ENCODE results near the gene LRP1B.

Gene LRP1B

GRCh38 chr2:140270224-140270623, 1860.6 kb downstream of the LRP1B start:
- Histone ChIP-seq H3K9me3 (ENCODE audit: insufficient read depth, low read depth, low read length) (no peaks in the 10 kb centered on the region), H3K4me1 (ENCODE audit: insufficient read depth, low read length) (no peaks in the 10 kb centered on the region), H3K36me3 (ENCODE audit: insufficient read depth, low read depth, low read length) (no peaks in the 10 kb centered on the region), H3K27ac (ENCODE audit: low read length) (no peak overlapping the region), H3K9ac (ENCODE audit: low read depth, low read length) (no peak overlapping the region), H3K4me3 (ENCODE audit: low read length) (no peak overlapping the region), H3K27me3 (ENCODE audit: insufficient read depth, low read length) (no peaks in the 10 kb centered on the region)

- H3K4me3 ChIP-seq (ENCODE audit: low read length) = no peak overlapping the region
- H3K27ac ChIP-seq (ENCODE audit: low read length) = no peak overlapping the region
- no peaks in the 10 kb centered on the region for H3K27me3 ChIP-seq (ENCODE audit: insufficient read depth, low read length)
- H3K9ac ChIP-seq (ENCODE audit: low read depth, low read length) = no peak overlapping the region
- no peaks in the 10 kb centered on the region for H3K4me1 ChIP-seq (ENCODE audit: insufficient read depth, low read length)
- no peaks in the 10 kb centered on the region for H3K36me3 ChIP-seq (ENCODE audit: insufficient read depth, low read depth, low read length)
- no peaks in the 10 kb centered on the region for H3K9me3 ChIP-seq (ENCODE audit: insufficient read depth, low read depth, low read length)
These were observed 1861.8 kb downstream of the LRP1B start for GRCh38 chr2:140269000-140269399.

GRCh38 chr2:140262908-140263307, 1867.9 kb downstream of the LRP1B start:
- Histone ChIP-seq H3K27me3 (ENCODE audit: insufficient read depth, low read length) (no peaks in the 10 kb centered on the region), H3K4me1 (ENCODE audit: insufficient read depth, low read length) (no peaks in the 10 kb centered on the region), H3K9ac (ENCODE audit: low read depth, low read length) (no peak overlapping the region), H3K4me3 (ENCODE audit: low read length) (no peak overlapping the region), H3K9me3 (ENCODE audit: insufficient read depth, low read depth, low read length) (no peaks in the 10 kb centered on the region), H3K36me3 (ENCODE audit: insufficient read depth, low read depth, low read length) (no peaks in the 10 kb centered on the region), H3K27ac (ENCODE audit: low read length) (no peak overlapping the region)

GRCh38 chr2:140257692-140258300, 1873.0 kb downstream of the LRP1B start:
- H3K27me3 ChIP-seq (ENCODE audit: insufficient read depth, low read length) = no peaks in the 10 kb centered on the region
- H3K9me3 ChIP-seq (ENCODE audit: insufficient read depth, low read depth, low read length) = no peaks in the 10 kb centered on the region
- no peak overlapping the region for H3K4me3 ChIP-seq (ENCODE audit: low read length)
- H3K27ac ChIP-seq (ENCODE audit: low read length) = no peak overlapping the region
- H3K9ac ChIP-seq (ENCODE audit: low read depth, low read length) = no peak overlapping the region
- no peaks in the 10 kb centered on the region for H3K4me1 ChIP-seq (ENCODE audit: insufficient read depth, low read length)
- no peaks in the 10 kb centered on the region for H3K36me3 ChIP-seq (ENCODE audit: insufficient read depth, low read depth, low read length)

- Histone ChIP-seq H3K27me3 (ENCODE audit: insufficient read depth, low read length) (no peaks in the 10 kb centered on the region), H3K4me3 (ENCODE audit: low read length) (no peak overlapping the region), H3K36me3 (ENCODE audit: insufficient read depth, low read depth, low read length) (no peaks in the 10 kb centered on the region), H3K27ac (ENCODE audit: low read length) (no peak overlapping the region), H3K9ac (ENCODE audit: low read depth, low read length) (no peak overlapping the region), H3K4me1 (ENCODE audit: insufficient read depth, low read length) (no peaks in the 10 kb centered on the region), H3K9me3 (ENCODE audit: insufficient read depth, low read depth, low read length) (no peaks in the 10 kb centered on the region)
These were observed 1874.7 kb downstream of the LRP1B start for GRCh38 chr2:140256080-140256479.

GRCh38 chr2:140249821-140250220, 1881.0 kb downstream of the LRP1B start:
- H3K27ac ChIP-seq (ENCODE audit: low read length) = no peak overlapping the region

GRCh38 chr2:140248623-140249022, 1882.2 kb downstream of the LRP1B start:
- H3K9me3 ChIP-seq (ENCODE audit: insufficient read depth, low read depth, low read length) = no peaks in the 10 kb centered on the region
- no peak overlapping the region for H3K9ac ChIP-seq (ENCODE audit: low read depth, low read length)
- no peak overlapping the region for H3K27ac ChIP-seq (ENCODE audit: low read length)
- H3K4me3 ChIP-seq (ENCODE audit: low read length) = no peak overlapping the region
- H3K4me1 ChIP-seq (ENCODE audit: insufficient read depth, low read length) = no peaks in the 10 kb centered on the region
- H3K36me3 ChIP-seq (ENCODE audit: insufficient read depth, low read depth, low read length) = no peaks in the 10 kb centered on the region
- H3K27me3 ChIP-seq (ENCODE audit: insufficient read depth, low read length) = no peaks in the 10 kb centered on the region

More at GRCh38 chr2:140249821-140250220, 1881.0 kb downstream of the LRP1B start:
- H3K9me3 ChIP-seq (ENCODE audit: insufficient read depth, low read depth, low read length) = no peaks in the 10 kb centered on the region
- no peaks in the 10 kb centered on the region for H3K27me3 ChIP-seq (ENCODE audit: insufficient read depth, low read length)
- H3K9ac ChIP-seq (ENCODE audit: low read depth, low read length) = no peak overlapping the region
- H3K36me3 ChIP-seq (ENCODE audit: insufficient read depth, low read depth, low read length) = no peaks in the 10 kb centered on the region
- no peak overlapping the region for H3K4me3 ChIP-seq (ENCODE audit: low read length)
- no peaks in the 10 kb centered on the region for H3K4me1 ChIP-seq (ENCODE audit: insufficient read depth, low read length)

- Histone ChIP-seq H3K9me3 (ENCODE audit: insufficient read depth, low read depth, low read length) (no peaks in the 10 kb centered on the region), H3K27me3 (ENCODE audit: insufficient read depth, low read length) (no peaks in the 10 kb centered on the region), H3K9ac (ENCODE audit: low read depth, low read length) (no peak overlapping the region), H3K4me3 (ENCODE audit: low read length) (no peak overlapping the region), H3K36me3 (ENCODE audit: insufficient read depth, low read depth, low read length) (no peaks in the 10 kb centered on the region), H3K27ac (ENCODE audit: low read length) (no peak overlapping the region), H3K4me1 (ENCODE audit: insufficient read depth, low read length) (no peaks in the 10 kb centered on the region)
These were observed 1883.2 kb downstream of the LRP1B start for GRCh38 chr2:140247451-140248195.

- no peaks in the 10 kb centered on the region for H3K9me3 ChIP-seq (ENCODE audit: insufficient read depth, low read depth, low read length)
- H3K27me3 ChIP-seq (ENCODE audit: insufficient read depth, low read length) = no peaks in the 10 kb centered on the region
- H3K36me3 ChIP-seq (ENCODE audit: insufficient read depth, low read depth, low read length) = no peaks in the 10 kb centered on the region
- no peak overlapping the region for H3K9ac ChIP-seq (ENCODE audit: low read depth, low read length)
- H3K4me1 ChIP-seq (ENCODE audit: insufficient read depth, low read length) = no peaks in the 10 kb centered on the region
- no peak overlapping the region for H3K27ac ChIP-seq (ENCODE audit: low read length)
- no peak overlapping the region for H3K4me3 ChIP-seq (ENCODE audit: low read length)
These were observed 1883.9 kb downstream of the LRP1B start for GRCh38 chr2:140246957-140247356.

GRCh38 chr2:140246058-140246457, 1884.8 kb downstream of the LRP1B start:
- Histone ChIP-seq H3K27ac (ENCODE audit: low read length) (no peak overlapping the region), H3K4me1 (ENCODE audit: insufficient read depth, low read length) (no peaks in the 10 kb centered on the region), H3K4me3 (ENCODE audit: low read length) (no peak overlapping the region), H3K36me3 (ENCODE audit: insufficient read depth, low read depth, low read length) (no peaks in the 10 kb centered on the region), H3K27me3 (ENCODE audit: insufficient read depth, low read length) (no peaks in the 10 kb centered on the region), H3K9ac (ENCODE audit: low read depth, low read length) (no peak overlapping the region), H3K9me3 (ENCODE audit: insufficient read depth, low read depth, low read length) (no peaks in the 10 kb centered on the region)

GRCh38 chr2:140242889-140243288, 1887.9 kb downstream of the LRP1B start:
- Histone ChIP-seq H3K36me3 (ENCODE audit: insufficient read depth, low read depth, low read length) (no peaks in the 10 kb centered on the region), H3K9ac (ENCODE audit: low read depth, low read length) (no peak overlapping the region), H3K4me3 (ENCODE audit: low read length) (no peak overlapping the region), H3K27me3 (ENCODE audit: insufficient read depth, low read length) (no peaks in the 10 kb centered on the region), H3K9me3 (ENCODE audit: insufficient read depth, low read depth, low read length) (no peaks in the 10 kb centered on the region), H3K27ac (ENCODE audit: low read length) (no peak overlapping the region), H3K4me1 (ENCODE audit: insufficient read depth, low read length) (no peaks in the 10 kb centered on the region)

GRCh38 chr2:140234116-140234515, 1896.7 kb downstream of the LRP1B start:
- Histone ChIP-seq H3K27me3 (ENCODE audit: insufficient read depth, low read length) (no peaks in the 10 kb centered on the region), H3K27ac (ENCODE audit: low read length) (no peak overlapping the region), H3K9ac (ENCODE audit: low read depth, low read length) (no peak overlapping the region), H3K36me3 (ENCODE audit: insufficient read depth, low read depth, low read length) (no peaks in the 10 kb centered on the region), H3K4me3 (ENCODE audit: low read length) (no peak overlapping the region), H3K4me1 (ENCODE audit: insufficient read depth, low read length) (no peaks in the 10 kb centered on the region), H3K9me3 (ENCODE audit: insufficient read depth, low read depth, low read length) (no peaks in the 10 kb centered on the region)
